AG10803 (cell line): ENCODE results near the gene EYS.

Source experiments
- DNase-seq: peaks from one replicate; pipeline ENCODE4 v3.0.0; 2010; ENCODE audit warnings: low read depth
- H3K4me3 ChIP-seq: 2 replicates; pipeline ENCODE4 v1.5.1; 2011; ENCODE audit warnings: mild to moderate bottlenecking, low read length, control low read depth
- CTCF ChIP-seq: conservative IDR thresholded peaks from 2 replicates; pipeline ENCODE4 v1.5.1; 2011; ENCODE audit warnings: mild to moderate bottlenecking, low read length, control low read depth, inconsistent platforms

Gene EYS

DNA sequence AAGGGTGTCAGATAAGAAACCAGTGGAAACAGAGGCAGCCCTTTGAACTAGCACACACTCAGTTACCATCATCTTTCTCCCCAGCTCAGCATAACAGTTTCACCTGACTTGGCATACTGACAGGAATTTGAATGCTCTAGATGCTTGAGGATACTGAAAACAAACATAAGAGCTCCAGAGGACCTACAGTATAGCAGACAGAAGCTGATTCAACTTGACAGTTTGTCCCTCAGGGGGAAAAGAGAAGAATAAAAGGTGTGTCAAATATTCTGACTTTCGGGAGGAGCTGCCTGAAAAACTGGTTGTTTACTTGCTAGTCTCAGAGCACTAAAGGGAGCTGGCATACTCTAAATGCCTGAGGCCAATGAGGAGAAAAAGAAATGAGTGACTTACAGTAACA, 35.1 kb downstream of the EYS start:
- TF ChIP-seq CTCF = no peak
- H3K4me3 ChIP-seq = no peak overlapping the region
- no peak for DNase-seq

GRCh38 chr6:65667916-65668656, 38.9 kb downstream of the EYS start:
- DNase-seq = no peak
- no peak for TF ChIP-seq CTCF
- H3K4me3 ChIP-seq = no peak overlapping the region

- no peak overlapping the region for H3K4me3 ChIP-seq
- no peak for TF ChIP-seq CTCF
- DNase-seq = no peak
Observed at GRCh38 chr6:65650086-65650485, 56.9 kb downstream of the EYS start.

DNA sequence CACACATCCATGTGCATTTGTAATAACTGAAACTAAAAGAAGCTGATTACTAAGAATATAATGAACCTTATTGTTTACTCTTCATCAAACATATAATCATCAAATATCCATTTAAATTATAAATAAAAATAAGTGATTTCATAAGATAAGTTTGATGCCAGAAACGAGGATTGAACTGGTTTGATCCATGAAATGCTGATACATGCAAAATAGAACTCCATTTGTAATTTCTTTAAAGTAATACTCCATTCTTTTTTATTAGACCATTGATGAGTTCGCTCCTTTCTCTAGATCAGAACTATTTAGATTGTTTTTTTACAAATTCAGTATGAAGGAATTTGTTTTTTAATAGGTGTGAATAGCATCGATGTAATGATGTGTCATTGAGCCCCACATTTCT, 57.6 kb downstream of the EYS start:
- TF ChIP-seq CTCF = no peak
- no peak overlapping the region for H3K4me3 ChIP-seq
- no peak for DNase-seq

DNA sequence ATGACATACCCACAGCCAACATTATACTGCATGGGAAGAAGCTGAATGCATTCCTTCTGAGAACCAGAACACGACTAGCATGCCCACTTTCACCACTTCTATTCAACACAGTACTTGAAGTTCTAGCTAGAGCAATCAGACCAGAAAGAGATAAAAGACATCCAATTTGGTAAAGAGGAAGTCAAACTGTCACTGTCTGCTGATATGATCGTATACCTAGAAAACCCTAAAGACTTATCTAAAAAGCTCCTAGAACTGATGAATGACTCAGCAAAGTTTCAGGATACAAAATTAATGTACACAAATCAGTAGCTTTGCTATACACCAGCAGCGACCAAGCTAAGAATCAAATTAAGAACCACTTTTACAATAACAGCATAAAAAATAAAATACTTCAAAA, 60.5 kb downstream of the EYS start:
- DNase-seq = no peak
- no peak overlapping the region for H3K4me3 ChIP-seq
- no peak for TF ChIP-seq CTCF

DNA sequence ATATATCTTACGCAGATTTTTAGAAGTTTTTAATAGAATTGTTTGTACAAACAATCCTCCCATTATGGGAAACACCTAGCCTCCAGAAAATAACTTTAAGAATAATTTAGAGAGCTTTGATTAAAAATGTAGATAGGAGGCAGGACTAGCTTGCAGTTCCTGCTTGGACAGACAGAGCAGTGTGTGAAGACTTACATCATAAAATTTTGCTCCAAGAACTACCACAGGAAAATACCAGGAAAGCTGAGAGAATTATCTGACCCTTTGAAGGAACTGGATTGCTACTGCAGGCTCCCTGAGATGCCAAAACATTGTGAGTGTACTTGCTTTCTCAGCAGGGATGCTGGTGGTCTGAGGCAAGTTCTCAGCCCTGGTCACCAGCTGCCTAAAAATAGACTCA, 64.2 kb downstream of the EYS start:
- no peak overlapping the region for H3K4me3 ChIP-seq
- no peak for DNase-seq
- no peak for TF ChIP-seq CTCF

GRCh38 chr6:65638047-65638831, 68.8 kb downstream of the EYS start:
- H3K4me3 ChIP-seq = no peak overlapping the region
- no peak for TF ChIP-seq CTCF
- DNase-seq = no peak
